DMS79 (cell line): ENCODE data around the gene ACOT7.

Source experiments
- DNase-seq: peaks from one replicate; lab custom pipeline; 2025; lab: John Stamatoyannopoulos, UW

ACOT7 gene

GRCh38 chr1:6287029-6287428, 106.5 kb downstream of the ACOT7 start:
- DNase-seq: no peak

- no peak for DNase-seq
These were observed 107.3 kb downstream of the ACOT7 start for GRCh38 chr1:6286266-6286665.

GRCh38 chr1:6285336-6285735, 108.2 kb downstream of the ACOT7 start:
- DNase-seq: no peak

GRCh38 chr1:6282577-6283270, 110.8 kb downstream of the ACOT7 start:
- no peak for DNase-seq

GRCh38 chr1:6281511-6282402, 111.8 kb downstream of the ACOT7 start:
- no peak for DNase-seq

GRCh38 chr1:6280761-6281451, 112.7 kb downstream of the ACOT7 start:
- DNase-seq: no peak

GRCh38 chr1:6279613-6280383, 113.8 kb downstream of the ACOT7 start:
- DNase-seq: no peak

DNA sequence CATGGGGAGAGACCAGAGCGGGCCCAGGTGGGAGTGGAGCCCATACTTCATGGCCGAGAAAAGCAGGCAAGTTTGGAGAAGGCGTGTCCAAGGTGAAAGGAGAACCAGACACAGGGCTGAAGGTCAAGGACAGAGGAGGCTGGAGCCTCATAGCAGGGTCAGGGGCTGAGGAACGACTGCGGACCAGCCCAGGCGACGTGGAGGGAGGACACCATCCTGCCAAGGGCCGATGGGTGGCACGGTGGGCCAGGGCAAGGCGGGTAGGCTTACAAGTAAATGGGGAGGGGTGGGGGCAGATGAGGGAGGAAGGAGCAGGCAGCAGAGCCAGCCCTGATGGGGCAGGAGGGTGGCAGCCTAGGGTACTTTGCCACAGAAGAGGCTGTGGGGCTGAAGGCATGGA, 114.5 kb downstream of the ACOT7 start:
- no peak for DNase-seq

- DNase-seq: no peak
These were observed 115.3 kb downstream of the ACOT7 start for GRCh38 chr1:6278263-6278662.

- no peak for DNase-seq
These were observed 116.6 kb downstream of the ACOT7 start for GRCh38 chr1:6276811-6277555.

- no peak for DNase-seq
These were observed 117.5 kb downstream of the ACOT7 start for GRCh38 chr1:6275826-6276782.

DNA sequence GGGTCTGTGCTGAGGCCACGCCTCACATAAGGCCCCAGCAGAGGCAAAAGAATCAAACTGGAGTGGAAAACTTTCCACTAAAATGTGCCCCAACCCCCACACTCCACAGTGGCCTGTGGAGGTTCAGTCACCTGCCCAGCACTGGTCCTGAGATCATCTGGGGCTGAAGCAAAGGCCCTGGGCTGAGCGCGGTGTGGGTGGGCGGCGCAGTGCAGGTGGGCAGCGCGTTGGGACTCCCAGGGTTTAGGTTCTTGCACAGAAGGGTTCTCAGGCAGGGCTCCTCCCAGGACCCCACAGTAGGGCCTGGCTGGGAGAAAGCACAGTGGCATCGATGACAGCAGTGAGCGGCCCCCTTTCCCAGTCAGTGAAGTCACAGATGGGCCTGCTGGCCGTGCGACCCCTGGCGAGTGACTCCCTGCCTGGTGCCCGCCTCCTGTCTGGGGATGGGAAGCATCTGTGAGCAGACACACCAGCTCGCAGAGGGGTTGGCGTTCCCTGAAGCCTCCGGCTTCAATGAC, 118.9 kb downstream of the ACOT7 start:
- DNase-seq: no peak

GRCh38 chr1:6274102-6274501, 119.5 kb downstream of the ACOT7 start:
- DNase-seq: no peak

DNA sequence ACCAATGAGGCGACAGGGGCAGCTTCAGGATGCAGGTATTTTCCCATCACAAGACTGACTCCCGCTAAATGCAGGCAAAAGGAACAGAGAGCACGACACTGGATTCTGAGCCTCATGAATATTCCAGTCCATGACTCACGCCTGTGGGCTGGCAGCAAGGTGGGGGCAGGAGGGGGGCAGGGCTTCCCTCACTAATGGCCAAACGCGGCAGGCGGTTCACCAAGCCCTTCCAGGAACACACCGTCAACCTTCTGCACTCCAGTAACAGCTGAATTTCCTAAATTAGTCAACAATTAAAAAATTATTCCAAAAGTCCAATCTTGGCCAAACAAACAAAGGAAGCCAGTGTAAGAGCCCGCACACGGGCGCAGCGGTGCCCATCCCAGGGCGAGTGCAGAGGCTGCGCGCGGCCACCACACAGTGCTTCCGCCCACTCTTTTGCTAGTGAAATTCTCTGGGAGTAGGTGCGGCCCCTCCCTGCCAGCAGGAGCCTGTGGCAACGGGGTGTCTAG, 120.1 kb downstream of the ACOT7 start:
- no peak for DNase-seq

- no peak for DNase-seq
These were observed 120.7 kb downstream of the ACOT7 start for GRCh38 chr1:6272868-6273267.

- no peak for DNase-seq
These were observed 121.1 kb downstream of the ACOT7 start for GRCh38 chr1:6272452-6272851.

DNA sequence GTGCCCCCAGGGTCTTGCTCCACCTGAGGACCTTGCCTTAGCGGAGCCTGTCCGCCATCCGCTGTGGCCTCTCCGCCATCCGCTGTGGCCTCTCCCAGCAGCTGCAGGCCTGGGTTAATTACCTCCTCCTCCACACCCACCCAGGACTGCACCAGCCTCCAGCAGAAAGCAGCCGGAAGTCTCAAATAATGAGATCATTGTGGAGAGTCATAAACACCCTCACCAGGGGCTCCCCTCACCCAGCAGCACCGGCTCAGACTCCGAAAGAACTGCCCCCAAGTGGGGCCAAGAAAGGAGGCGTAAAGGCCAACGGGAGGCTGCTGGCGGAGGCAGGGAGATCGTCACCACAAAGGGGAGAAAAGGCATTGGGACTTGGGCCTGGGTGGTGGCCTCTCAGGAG, 122.0 kb downstream of the ACOT7 start:
- DNase-seq: no peak

- DNase-seq: no peak
These were observed 122.6 kb downstream of the ACOT7 start for GRCh38 chr1:6271006-6271405.

DNA sequence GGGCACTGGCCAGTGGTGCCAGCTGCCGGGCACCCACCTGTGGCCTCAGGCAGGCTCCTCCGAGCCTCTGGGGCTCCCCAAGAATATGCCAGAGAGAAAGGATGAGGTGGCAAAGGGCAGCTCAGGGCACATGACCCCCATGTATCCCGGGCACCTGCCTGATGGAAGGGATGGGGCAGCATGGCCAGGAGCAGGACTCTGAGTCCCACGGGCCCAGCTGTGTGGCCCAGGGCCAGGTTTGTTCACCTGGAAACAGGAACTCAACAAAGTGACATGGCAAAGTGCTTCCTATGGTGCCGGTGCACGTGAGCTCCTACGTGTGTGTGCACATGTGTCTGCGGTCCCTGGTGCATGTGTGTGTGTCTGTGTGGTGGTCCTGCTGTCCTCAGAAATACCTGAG, 123.2 kb downstream of the ACOT7 start:
- DNase-seq: no peak
